ENCODE measurements around the gene SAT1.
A peak's percentile ranks its signal among the peaks of the same experiment; 100 is the strongest.

Gene SAT1

DNA sequence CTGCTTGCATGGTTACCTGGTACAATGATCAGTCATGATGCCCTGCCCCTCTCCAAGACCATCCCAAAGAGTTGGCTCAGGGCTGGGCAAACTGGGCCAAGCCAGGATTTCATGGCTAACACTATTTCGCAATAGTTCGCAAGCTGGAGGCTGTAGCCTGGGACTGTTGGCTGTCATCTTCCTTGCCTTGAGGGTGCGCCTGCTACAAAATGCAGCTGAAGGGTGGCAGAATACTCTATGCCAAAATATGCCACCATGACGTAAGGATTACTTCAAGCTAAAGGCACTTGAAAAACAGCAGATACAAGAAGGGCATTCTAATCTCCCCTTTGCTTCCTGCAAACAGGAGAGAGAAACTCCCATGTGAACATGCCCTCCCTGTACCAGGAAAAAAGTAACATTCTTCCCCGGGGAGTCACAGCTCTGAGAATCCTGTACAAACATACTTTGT is 21.0 kb downstream of the SAT1 start:
- Histone ChIP-seq H3K9ac (ENCODE audit: low read depth in 1 of 2, low read length in 2 of 2) (no peak overlapping the region), H3K36me3 (ENCODE audit: control insufficient read depth in 1 of 2, insufficient read depth in 2 of 2, low read length in 2 of 2) (no peaks in the 10 kb centered on the region), H3K4me1 (ENCODE audit: control insufficient read depth in 1 of 2, insufficient read depth in 2 of 2, low read length in 2 of 2) (peaks cover 13 to 14% of the 10 kb centered on the region in 2 donors), H3K27ac (ENCODE audit: low read depth, low read length) (peak overlapping the region; percentile 20), H3K4me3 (ENCODE audit: low read depth in 1 of 2, low read length in 2 of 2) (no peak overlapping the region), H3K9me3 (ENCODE audit: control insufficient read depth in 1 of 2, low read length in 2 of 2) (no peaks in the 10 kb centered on the region), H3K27me3 (ENCODE audit: control insufficient read depth in 1 of 2, insufficient read depth in 2 of 2, low read length in 2 of 2) (no peaks in the 10 kb centered on the region)

DNA sequence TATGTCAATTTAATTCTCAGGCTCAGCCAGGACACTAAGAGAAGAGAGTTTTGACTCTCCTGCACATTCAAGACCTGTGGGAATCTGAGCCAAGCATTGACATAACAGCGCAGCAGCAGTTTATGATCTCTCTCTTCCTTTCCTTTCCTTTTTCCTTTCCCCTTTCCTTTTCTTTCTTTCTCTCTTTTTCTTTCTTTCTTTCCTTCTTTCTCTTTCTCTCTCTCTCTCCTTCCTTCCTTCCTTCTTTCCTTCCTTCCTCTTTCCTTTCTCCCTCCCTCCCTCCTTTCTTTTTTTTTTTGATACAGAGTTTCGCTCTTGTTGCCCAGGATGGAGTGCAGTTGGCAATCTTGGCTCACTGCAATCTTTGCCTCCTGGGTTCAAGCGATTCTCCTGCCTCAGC is 21.6 kb downstream of the SAT1 start:
- Histone ChIP-seq H3K36me3 (ENCODE audit: control insufficient read depth in 1 of 2, insufficient read depth in 2 of 2, low read length in 2 of 2) (no peaks in the 10 kb centered on the region), H3K4me3 (ENCODE audit: low read depth in 1 of 2, low read length in 2 of 2) (no peak overlapping the region), H3K9ac (ENCODE audit: low read depth in 1 of 2, low read length in 2 of 2) (no peak overlapping the region), H3K9me3 (ENCODE audit: control insufficient read depth in 1 of 2, low read length in 2 of 2) (no peaks in the 10 kb centered on the region), H3K4me1 (ENCODE audit: control insufficient read depth in 1 of 2, insufficient read depth in 2 of 2, low read length in 2 of 2) (peaks cover 9 to 14% of the 10 kb centered on the region in 2 donors), H3K27me3 (ENCODE audit: control insufficient read depth in 1 of 2, insufficient read depth in 2 of 2, low read length in 2 of 2) (no peaks in the 10 kb centered on the region), H3K27ac (ENCODE audit: low read depth, low read length) (no peak overlapping the region)

DNA sequence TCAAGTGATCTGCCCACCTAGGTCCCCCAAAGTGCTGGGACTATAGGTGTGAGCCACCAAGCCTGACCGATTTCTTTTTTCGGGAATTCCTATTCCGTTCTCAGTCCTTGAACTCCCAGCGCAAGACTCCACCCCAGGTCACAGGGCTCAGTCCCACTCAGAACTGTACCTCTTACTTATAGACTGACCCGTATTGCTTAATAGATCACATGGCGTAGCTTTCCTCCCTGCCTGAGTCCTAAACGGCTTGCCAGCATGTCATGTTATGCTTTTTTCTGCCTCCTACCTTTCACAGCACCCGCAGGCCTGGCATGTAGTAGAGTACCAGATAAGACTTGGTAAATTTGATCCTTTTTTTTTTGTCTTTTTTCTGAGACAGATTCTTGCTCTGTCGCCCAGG is 22.4 kb downstream of the SAT1 start:
- Histone ChIP-seq H3K27me3 (ENCODE audit: control insufficient read depth in 1 of 2, insufficient read depth in 2 of 2, low read length in 2 of 2) (no peaks in the 10 kb centered on the region), H3K4me1 (ENCODE audit: control insufficient read depth in 1 of 2, insufficient read depth in 2 of 2, low read length in 2 of 2) (peaks cover 9 to 14% of the 10 kb centered on the region in 2 donors), H3K9ac (ENCODE audit: low read depth in 1 of 2, low read length in 2 of 2) (no peak overlapping the region), H3K4me3 (ENCODE audit: low read depth in 1 of 2, low read length in 2 of 2) (no peak overlapping the region), H3K27ac (ENCODE audit: low read depth, low read length) (no peak overlapping the region), H3K36me3 (ENCODE audit: control insufficient read depth in 1 of 2, insufficient read depth in 2 of 2, low read length in 2 of 2) (no peaks in the 10 kb centered on the region), H3K9me3 (ENCODE audit: control insufficient read depth in 1 of 2, low read length in 2 of 2) (no peaks in the 10 kb centered on the region)

DNA sequence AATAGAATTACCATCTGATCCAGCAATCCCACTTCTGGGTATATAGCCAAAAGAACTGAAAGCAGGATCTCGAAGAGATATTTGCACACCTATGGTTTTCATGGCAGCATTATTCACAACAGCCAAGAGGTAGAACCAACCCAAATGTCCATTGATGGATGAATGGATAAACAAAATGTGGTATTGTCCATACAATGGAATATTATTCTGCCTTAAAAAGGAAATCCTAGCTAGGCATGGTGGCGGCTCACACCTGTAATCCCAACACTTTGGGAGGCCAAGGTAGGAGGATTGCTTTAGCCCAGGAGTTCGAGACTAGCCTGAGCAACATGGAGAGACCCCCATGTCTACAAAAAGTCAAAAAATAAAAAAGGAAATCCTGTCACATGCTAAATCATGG is 27.3 kb downstream of the SAT1 start:
- H3K27ac ChIP-seq (ENCODE audit: low read depth, low read length), result no peak overlapping the region
- H3K27me3 ChIP-seq (ENCODE audit: control insufficient read depth in 1 of 2, insufficient read depth in 2 of 2, low read length in 2 of 2), result no peaks in the 10 kb centered on the region
- no peaks in the 10 kb centered on the region for H3K36me3 ChIP-seq (ENCODE audit: control insufficient read depth in 1 of 2, insufficient read depth in 2 of 2, low read length in 2 of 2)

DNA sequence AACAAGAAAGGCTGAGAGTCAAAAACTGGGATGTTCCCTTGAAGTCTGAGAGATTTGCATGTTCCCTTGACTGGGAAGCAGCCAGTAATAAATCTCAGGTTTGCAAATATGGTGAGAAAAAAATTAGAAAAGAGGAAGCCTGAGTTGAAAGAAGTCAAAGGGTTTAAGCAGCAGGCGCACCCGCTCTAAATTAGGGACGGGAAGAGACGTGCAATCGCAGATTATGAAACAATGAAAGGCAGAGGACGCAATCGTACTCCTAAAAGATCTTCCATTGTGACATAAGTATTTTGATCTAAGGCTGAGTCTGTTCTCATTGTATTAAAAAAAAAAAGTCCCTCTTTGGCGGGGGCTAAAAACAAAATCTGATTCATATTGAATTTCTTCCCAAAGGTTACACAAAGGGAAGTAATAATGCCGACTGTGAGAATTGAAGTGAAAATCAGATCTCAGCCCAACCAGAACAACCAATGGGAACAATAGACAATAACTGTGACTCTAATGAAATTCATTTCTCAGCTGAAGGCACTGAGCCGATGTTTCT is 28.2 kb downstream of the SAT1 start:
- Histone ChIP-seq H3K27ac (ENCODE audit: low read depth, low read length) (no peak overlapping the region), H3K9ac (ENCODE audit: low read depth in 1 of 2, low read length in 2 of 2) (no peak overlapping the region), H3K4me3 (ENCODE audit: low read depth in 1 of 2, low read length in 2 of 2) (no peak overlapping the region)

More for the DNA sequence above, 27.3 kb downstream of the SAT1 start:
- Histone ChIP-seq H3K9me3 (ENCODE audit: control insufficient read depth in 1 of 2, low read length in 2 of 2) (no peaks in the 10 kb centered on the region), H3K4me3 (ENCODE audit: low read depth in 1 of 2, low read length in 2 of 2) (no peak overlapping the region), H3K9ac (ENCODE audit: low read depth in 1 of 2, low read length in 2 of 2) (no peak overlapping the region), H3K4me1 (ENCODE audit: control insufficient read depth in 1 of 2, insufficient read depth in 2 of 2, low read length in 2 of 2) (peaks cover 0 to 5% of the 10 kb centered on the region in 2 donors)

DNA sequence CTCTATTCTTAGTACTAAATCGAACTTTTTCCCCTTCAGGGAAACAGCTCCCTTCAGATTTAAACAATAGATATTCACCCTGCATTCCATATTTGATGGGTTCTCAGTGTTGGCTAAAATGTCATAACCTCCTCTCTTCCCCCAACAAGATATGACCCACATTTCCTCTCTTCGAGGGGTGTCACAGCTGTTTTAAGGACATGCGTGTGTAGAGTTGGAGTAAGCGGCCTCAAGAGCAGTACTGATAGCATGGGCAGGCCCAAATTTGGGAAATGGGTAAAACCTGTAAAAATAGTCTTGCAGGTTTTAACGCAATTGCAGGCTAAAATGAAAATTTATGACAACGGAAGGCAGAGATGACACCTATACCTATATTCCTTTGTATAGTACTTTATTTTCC is 28.7 kb downstream of the SAT1 start:
- Histone ChIP-seq H3K36me3 (ENCODE audit: control insufficient read depth in 1 of 2, insufficient read depth in 2 of 2, low read length in 2 of 2) (no peaks in the 10 kb centered on the region), H3K9ac (ENCODE audit: low read depth in 1 of 2, low read length in 2 of 2) (no peak overlapping the region), H3K9me3 (ENCODE audit: control insufficient read depth in 1 of 2, low read length in 2 of 2) (no peaks in the 10 kb centered on the region), H3K27me3 (ENCODE audit: control insufficient read depth in 1 of 2, insufficient read depth in 2 of 2, low read length in 2 of 2) (no peaks in the 10 kb centered on the region), H3K4me1 (ENCODE audit: control insufficient read depth in 1 of 2, insufficient read depth in 2 of 2, low read length in 2 of 2) (peaks cover 0 to 5% of the 10 kb centered on the region in 2 donors), H3K27ac (ENCODE audit: low read depth, low read length) (no peak overlapping the region), H3K4me3 (ENCODE audit: low read depth in 1 of 2, low read length in 2 of 2) (no peak overlapping the region)

More for the DNA sequence above, 28.2 kb downstream of the SAT1 start:
- H3K9me3 ChIP-seq (ENCODE audit: control insufficient read depth in 1 of 2, low read length in 2 of 2), result no peaks in the 10 kb centered on the region
- no peaks in the 10 kb centered on the region for H3K36me3 ChIP-seq (ENCODE audit: control insufficient read depth in 1 of 2, insufficient read depth in 2 of 2, low read length in 2 of 2)
- H3K4me1 ChIP-seq (ENCODE audit: control insufficient read depth in 1 of 2, insufficient read depth in 2 of 2, low read length in 2 of 2), result peaks cover 0 to 5% of the 10 kb centered on the region in 2 donors
- H3K27me3 ChIP-seq (ENCODE audit: control insufficient read depth in 1 of 2, insufficient read depth in 2 of 2, low read length in 2 of 2), result no peaks in the 10 kb centered on the region

DNA sequence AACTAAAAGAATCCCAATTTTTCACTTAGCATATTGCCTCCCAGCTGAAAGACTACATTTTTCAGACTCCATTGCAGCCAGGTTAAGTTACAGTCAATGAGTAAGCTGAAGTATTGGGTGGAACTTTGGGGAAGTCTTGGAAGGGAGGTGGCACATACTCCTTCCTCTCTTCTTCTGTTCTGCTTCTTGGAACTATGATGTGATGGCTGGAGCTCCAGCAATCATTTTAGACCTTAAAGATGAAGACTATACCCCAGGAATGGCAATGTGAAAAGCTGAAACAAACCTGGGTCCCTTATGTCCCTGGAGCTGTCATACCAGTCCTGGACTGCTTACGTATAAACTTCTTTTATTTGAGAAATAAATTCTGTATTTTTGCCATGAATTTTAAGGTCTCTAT is 30.8 kb downstream of the SAT1 start:
- no peaks in the 10 kb centered on the region for H3K27me3 ChIP-seq (ENCODE audit: control insufficient read depth in 1 of 2, insufficient read depth in 2 of 2, low read length in 2 of 2)
- H3K4me3 ChIP-seq (ENCODE audit: low read depth in 1 of 2, low read length in 2 of 2), result no peak overlapping the region
- no peaks in the 10 kb centered on the region for H3K36me3 ChIP-seq (ENCODE audit: control insufficient read depth in 1 of 2, insufficient read depth in 2 of 2, low read length in 2 of 2)
- H3K9ac ChIP-seq (ENCODE audit: low read depth in 1 of 2, low read length in 2 of 2), result no peak overlapping the region
- peaks cover 0 to 6% of the 10 kb centered on the region in 2 donors for H3K4me1 ChIP-seq (ENCODE audit: control insufficient read depth in 1 of 2, insufficient read depth in 2 of 2, low read length in 2 of 2)
- H3K9me3 ChIP-seq (ENCODE audit: control insufficient read depth in 1 of 2, low read length in 2 of 2), result no peaks in the 10 kb centered on the region
- H3K27ac ChIP-seq (ENCODE audit: low read depth, low read length), result no peak overlapping the region

DNA sequence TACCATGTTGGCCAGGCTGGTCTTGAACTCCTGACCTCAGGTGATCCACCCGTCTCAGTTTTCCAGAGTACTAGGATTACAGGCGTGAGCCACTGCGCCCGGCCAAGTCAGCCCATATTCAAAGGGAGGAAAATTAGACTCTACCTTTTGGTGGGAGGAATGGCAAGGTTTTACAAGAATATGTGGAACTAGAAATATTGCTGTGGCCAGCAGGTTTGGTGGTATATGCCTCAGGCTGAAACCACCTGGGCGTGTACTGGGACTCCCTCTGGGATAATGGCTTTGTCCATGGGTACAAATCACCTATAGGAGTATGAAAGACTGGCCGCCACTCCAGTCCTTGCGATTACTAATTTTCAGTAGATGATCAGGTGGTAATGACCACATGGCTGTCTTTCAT is 32.4 kb downstream of the SAT1 start:
- no peaks in the 10 kb centered on the region for H3K9me3 ChIP-seq (ENCODE audit: control insufficient read depth in 1 of 2, low read length in 2 of 2)

DNA sequence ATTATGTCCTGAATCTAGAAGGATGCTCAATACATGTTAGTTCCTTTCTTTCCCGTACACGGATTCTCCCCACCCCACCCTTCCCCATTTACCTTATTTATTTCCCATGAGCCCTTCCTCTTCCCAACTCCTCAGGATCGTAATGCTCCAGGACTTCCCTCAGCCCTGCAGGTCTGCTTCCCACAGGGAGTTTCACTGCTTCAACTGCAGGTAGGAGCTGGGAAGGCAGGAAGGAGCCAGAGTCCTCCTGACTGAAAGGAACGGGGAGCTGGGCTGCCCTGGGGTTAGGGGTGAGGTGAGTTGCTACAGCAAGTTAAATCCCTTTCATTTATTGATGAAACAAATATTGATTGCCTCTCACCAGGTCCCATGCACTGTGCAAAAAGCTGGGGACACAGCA is 33.2 kb downstream of the SAT1 start:
- Histone ChIP-seq H3K36me3 (ENCODE audit: control insufficient read depth in 1 of 2, insufficient read depth in 2 of 2, low read length in 2 of 2) (no peaks in the 10 kb centered on the region), H3K27ac (ENCODE audit: low read depth, low read length) (no peak overlapping the region), H3K27me3 (ENCODE audit: control insufficient read depth in 1 of 2, insufficient read depth in 2 of 2, low read length in 2 of 2) (no peaks in the 10 kb centered on the region), H3K4me3 (ENCODE audit: low read depth in 1 of 2, low read length in 2 of 2) (no peak overlapping the region), H3K4me1 (ENCODE audit: control insufficient read depth in 1 of 2, insufficient read depth in 2 of 2, low read length in 2 of 2) (peaks cover 0 to 6% of the 10 kb centered on the region in 2 donors), H3K9ac (ENCODE audit: low read depth in 1 of 2, low read length in 2 of 2) (no peak overlapping the region), H3K9me3 (ENCODE audit: control insufficient read depth in 1 of 2, low read length in 2 of 2) (no peaks in the 10 kb centered on the region)

More for the DNA sequence above, 32.4 kb downstream of the SAT1 start:
- no peak overlapping the region for H3K9ac ChIP-seq (ENCODE audit: low read depth in 1 of 2, low read length in 2 of 2)
- no peaks in the 10 kb centered on the region for H3K36me3 ChIP-seq (ENCODE audit: control insufficient read depth in 1 of 2, insufficient read depth in 2 of 2, low read length in 2 of 2)
- no peak overlapping the region for H3K4me3 ChIP-seq (ENCODE audit: low read depth in 1 of 2, low read length in 2 of 2)
- no peaks in the 10 kb centered on the region for H3K27me3 ChIP-seq (ENCODE audit: control insufficient read depth in 1 of 2, insufficient read depth in 2 of 2, low read length in 2 of 2)
- no peak overlapping the region for H3K27ac ChIP-seq (ENCODE audit: low read depth, low read length)
- H3K4me1 ChIP-seq (ENCODE audit: control insufficient read depth in 1 of 2, insufficient read depth in 2 of 2, low read length in 2 of 2), result peaks cover 0 to 6% of the 10 kb centered on the region in 2 donors

DNA sequence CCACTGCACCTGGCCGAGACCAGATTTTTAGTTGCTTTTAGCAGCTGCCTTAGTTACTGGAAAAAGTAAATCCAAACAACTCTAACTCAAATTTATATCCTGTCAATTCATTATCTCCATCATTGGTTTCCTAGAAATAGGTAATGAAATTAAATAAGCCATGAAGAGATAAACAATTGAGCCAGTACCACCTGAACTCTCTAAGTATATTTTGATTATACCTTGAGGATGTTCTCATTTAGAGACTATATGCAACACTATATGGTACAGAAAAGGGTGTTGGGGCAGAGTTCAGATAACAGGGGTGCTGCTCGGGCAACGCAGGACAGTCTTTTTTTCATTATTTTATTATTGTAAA is 35.0 kb downstream of the SAT1 start:
- Histone ChIP-seq H3K27me3 (ENCODE audit: control insufficient read depth in 1 of 2, insufficient read depth in 2 of 2, low read length in 2 of 2) (no peaks in the 10 kb centered on the region), H3K4me3 (ENCODE audit: low read depth in 1 of 2, low read length in 2 of 2) (no peak overlapping the region), H3K9ac (ENCODE audit: low read depth in 1 of 2, low read length in 2 of 2) (no peak overlapping the region), H3K36me3 (ENCODE audit: control insufficient read depth in 1 of 2, insufficient read depth in 2 of 2, low read length in 2 of 2) (no peaks in the 10 kb centered on the region), H3K27ac (ENCODE audit: low read depth, low read length) (no peak overlapping the region), H3K4me1 (ENCODE audit: control insufficient read depth in 1 of 2, insufficient read depth in 2 of 2, low read length in 2 of 2) (peaks cover 0 to 6% of the 10 kb centered on the region in 2 donors), H3K9me3 (ENCODE audit: control insufficient read depth in 1 of 2, low read length in 2 of 2) (no peaks in the 10 kb centered on the region)
